GM19452 (cell line): ENCODE measurements around the gene HNRNPUL2.
A peak's percentile ranks its signal among the peaks of the same experiment; 100 is the strongest.
"Not testable (repeated sequence)": the region's sequence is repeated elsewhere in the genome, so short reads cannot be mapped to it uniquely, and the experiment has no call there.

Source experiments
- ATAC-seq: cut with Tn5 transposase; IDR thresholded peaks from one replicate; pipeline ENCODE4 v1.9.1; 2021; ENCODE audit not compliant: unreplicated experiment

The HNRNPUL2 gene

DNA sequence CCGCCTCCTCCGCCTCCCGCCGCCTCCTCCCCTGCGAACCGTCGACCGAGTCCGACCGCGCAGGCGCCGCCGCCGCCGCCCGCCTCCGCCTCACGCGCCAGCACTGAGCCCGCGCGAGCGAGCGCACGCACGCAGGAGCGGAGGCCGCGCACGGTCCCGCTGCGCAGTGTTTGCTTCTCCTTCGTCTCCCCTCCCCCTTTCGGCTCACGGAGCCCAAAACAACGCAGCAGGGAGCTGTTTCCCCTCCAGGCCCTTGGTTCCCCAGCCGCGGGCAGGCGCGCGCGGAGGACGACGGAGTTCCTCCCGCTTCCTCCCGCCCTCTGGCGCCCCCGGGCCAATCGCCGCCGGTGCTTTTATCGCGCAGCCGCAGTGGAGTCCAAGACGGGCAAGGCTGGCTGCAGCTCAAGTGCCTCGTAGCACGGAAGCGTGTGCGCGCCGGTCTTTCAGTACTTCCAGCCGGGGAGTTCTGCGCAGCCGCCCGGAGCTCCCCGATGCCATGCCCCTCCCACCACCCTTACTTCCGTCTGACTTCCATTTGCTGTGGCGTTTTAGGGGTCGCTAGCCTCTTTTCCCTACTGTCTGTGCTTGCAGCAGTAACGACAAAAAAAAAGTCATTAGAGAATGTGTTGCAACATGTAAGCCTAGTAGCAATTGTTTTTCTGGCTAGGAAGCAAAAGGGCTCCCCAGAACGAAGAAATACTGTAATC, at the start of gene HNRNPUL2:
TSS of gene HNRNPUL2 (minus strand) at position 293 of the 707 bp plus-strand sequence. CDS start 301 bp downstream, outside the sequence.
- peak; percentile 75 for ATAC-seq

DNA sequence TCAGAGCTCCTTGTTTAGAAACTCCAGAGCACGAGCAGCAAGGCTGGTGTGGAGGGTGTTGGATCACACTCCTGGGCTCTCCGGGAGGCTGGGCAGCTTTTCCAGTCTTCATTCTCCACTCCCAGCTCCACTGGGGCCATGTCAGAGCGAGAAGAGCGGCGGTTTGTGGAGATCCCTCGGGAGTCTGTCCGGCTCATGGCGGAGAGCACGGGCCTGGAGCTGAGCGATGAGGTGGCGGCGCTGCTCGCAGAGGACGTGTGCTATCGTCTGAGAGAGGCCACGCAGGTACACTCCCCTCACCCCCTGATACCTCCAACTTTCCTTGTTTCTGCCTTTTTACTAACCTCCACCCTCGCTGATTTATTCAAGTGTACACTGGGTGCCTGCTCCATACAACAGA, 48.4 kb upstream of the HNRNPUL2 start:
- no peak for ATAC-seq

DNA sequence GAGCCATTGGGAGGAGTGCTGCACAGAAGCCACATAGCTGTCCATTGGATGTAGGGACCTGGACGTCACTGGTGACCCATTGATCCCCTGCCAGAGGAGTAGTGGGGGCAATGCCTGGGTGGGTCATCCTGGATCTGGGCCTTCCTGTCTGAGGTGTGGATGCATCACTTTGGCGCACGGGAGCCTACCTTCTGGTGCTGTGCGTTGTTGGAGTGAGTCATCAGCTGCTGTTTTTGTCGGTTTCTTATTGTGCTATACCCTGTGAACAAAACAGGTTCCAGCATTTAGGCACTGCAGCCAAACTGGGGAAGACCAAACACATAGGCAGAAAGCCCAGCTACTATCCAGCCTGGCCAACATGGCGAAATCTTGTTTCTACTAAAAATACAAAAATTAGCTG, 47.1 kb upstream of the HNRNPUL2 start:
- ATAC-seq = no peak

DNA sequence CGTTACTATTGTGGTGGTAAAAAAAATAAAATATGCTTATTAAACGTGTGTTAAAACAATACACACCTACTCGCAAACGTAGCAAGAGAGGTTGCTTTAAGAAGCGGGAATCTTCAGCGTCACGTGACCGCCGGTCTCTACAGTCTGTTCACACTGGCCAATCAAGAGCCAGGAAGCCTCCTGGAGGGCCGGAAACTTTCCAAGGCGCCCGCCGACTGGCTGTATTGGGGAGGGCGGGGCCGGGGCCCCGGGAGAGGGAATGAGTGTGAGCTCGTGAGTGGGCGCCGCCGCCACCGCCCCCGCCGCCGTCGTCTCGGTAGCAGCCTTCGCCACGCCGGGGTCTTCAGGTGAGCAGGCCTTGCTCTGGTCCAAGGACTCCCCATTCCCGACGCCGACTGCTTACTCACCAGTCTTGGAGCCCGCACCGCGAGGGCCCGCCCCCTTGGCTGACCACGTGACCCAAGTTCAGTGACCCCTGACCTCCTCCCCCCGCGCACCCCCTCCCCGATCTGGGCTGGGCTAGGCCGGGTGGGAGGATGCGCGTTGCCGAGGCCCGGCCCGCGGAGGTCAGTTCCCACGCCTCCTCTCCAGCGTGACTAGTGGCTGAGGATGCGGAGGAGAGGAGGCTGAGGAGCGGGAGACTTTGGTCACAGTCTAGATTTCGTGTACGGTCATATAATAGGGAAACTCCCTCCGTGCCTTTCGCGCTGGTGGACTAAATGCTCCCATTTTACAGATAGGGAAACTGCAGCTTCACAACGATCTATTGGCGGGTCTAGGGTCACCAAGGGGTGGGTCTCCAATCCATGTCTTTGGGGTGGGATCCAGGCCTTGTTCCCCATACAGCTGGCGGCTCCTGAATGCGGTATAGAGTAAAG, 44.1 kb upstream of the HNRNPUL2 start, which contains the start of gene TAF6L:
TSS of gene TAF6L (plus strand) at position 253 of the 878 bp plus-strand sequence. CDS start 4,388 bp downstream, outside the sequence.
- peak; percentile 82 for ATAC-seq

DNA sequence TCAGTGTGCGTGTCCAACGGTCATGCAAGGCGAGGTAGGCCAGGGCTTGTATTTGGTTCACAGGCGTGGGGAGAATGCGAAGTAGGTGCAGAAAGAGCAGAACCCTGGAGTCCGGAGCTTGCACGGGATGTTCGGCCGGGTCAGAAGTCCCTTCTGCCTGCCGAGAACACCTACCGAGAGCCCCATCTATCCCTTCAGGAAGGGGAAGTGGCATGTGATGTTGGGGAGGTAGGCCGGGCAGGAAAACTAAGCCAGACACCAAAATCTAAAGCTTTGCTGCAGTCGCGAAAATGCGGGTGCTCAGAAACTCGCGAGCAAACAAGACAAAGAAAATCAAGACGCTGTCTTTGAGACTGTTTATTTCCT, 43.5 kb upstream of the HNRNPUL2 start:
- ATAC-seq = peak; percentile 12

DNA sequence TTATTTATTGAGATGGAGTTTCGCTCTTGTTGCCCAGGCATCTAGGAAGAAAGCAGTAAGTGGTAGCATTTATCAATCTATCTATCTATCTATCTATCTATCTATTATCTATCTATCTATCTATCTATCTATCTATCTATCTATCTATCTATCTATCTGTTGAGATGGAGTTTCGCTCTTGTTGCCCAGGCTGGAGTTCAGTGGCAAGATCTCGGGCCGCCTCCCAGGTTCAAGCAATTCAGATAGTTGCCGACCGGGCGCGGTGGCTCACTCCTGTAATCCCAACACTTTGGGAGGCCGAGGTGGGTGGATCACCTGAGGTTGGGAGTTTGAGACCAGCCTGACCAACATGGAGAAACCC, 33.6 kb upstream of the HNRNPUL2 start:
- ATAC-seq = not testable (repeated sequence)

DNA sequence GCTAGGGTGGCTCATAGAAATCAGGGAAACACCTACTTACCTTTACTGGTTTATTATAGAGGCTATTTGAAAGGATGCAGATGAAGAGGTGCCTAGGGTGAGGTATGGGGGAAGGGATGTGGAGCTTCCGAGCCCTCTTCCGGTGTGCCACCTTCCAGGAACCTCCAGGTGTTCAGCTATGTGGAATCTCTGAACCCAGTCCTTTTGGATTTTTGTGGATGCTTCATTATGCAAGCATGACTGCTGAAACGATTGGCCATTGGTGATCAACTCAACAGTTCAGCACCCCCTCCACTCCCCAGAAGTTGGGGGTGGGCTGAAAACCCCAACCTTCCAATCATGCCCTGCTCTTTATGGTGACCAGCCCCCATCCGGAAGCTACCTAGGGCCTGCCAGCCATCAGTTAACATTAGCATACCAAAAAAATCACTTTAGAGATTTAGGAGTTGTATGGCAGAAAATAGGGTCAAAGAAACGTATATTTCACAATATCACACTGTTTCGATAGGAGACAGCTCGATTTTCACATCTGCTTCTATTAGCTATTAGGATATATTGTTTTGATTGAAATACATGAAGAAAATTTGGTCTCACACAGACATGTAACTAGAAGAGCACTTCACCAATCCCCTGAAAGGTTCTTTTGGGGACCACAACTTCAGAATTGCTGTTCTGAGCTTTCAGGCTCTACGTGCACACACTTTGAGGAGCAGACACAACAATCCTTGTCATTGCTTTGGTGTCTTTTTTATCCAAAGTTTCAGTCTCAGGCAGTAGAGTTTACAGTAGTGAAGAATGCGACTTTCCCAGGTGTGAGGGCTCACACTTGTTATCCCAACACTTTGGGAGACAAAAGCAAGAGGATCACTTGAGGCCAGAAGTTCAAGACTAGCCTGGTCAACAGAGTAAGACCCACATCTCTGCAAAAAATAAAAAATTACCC, 30.9 kb upstream of the HNRNPUL2 start:
- no peak for ATAC-seq

DNA sequence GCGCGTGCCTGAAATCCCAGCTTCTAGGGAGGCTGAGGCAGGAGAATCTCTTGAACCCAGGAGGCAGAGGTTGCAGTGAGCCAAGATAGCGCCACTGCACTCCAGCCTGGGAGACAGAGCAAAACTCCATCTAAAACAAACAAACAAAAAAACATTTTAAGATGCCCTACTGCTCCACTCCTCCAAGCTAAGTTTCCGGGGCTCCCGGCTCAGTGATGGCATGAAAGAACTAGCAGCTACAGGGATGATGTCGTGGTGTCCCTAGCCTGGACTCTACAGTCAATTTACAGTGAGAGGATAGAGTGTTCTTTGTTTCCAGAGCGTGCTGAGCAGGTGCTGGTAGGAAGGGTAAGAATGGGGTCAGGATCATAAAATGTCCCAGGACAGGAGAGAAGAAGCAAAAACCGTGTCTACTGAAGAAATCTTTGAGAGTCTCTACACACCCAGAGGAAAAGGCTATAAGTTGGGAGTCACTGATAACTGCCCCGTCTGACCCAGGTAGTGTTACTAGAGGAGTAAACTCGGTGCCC, 27.9 kb upstream of the HNRNPUL2 start:
- ATAC-seq = no peak

DNA sequence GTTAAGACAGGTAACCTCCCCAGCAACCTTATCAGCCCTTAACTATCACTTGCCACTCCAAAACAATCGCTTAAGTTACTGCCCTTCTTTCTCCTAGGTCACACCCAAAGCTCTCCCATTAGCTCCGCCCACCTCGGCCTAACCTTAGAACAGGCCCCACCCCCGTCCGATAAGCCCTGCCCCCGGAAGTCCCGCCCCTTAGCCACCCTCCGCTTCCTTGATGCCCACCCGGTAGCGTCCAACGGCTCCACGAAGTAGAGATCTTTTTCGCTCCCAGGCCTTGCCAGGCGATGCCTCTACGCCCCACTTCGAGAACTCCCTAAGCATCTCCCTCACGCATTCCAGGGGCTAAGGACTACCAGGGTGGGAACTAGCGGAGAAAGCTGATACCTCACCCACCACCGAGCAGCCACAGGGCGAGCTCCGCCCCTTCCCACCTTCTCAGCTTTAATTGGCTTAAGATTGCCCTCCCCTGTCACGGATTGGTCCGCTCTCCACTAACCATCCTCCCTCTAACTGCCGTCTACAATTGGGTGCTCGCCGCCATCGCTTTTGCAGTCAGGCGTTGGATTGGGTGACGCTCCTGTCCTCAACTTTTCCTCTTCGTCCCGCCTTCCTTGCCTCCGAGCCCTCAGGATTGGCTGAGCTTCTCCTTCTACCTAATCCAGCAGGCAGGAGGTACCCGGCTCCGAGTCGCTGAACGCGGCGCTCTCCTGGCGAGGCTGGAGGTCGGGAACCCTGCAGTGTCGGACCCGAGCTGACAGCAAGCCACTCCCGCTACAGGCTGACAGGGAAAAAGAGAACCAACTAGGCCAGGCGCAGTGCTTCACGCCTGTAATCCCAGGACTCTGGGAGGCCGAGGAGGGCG, 26.7 kb upstream of the HNRNPUL2 start, which contains the start of gene ZBTB3:
TSS of gene ZBTB3 (minus strand) at position 425 of the 868 bp plus-strand sequence. CDS start 496 bp downstream, outside the sequence.
- ATAC-seq = peak; percentile 94

DNA sequence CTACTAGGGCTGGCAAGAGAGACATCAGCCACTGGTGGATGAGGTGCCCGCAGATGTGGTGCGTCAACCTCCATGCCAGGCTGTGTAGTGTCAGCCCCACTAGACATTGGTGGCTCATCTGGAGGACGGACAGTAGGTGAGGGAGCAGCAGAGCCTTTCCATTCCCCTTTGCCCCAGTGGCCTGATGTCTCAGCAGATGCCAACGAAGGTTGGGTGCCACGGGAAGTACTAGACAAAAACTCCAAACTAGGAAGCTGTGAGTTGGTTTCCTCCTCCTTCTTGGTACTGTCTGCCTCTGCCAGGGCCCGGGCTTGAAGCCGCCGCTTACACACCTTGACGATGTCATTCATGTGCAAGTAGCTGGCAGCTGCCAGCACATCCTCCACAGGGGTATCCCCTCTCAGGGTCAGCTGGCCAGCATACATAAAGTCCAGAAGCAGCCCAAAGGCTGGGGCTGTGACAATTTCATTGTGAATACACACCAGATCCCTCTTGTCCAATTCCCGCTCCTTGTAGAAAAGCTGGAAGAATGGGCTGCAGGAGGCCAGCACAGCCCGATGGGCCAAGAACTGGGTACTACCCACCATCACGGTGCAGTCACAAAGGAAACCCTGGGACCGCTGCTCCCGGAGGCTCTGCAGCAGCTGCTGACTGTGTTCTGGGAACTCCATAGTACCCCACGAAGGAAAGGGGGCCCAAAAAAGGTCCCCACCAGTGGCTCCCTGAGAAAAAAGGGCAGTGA, 25.9 kb upstream of the HNRNPUL2 start:
- ATAC-seq = peak; percentile 1

DNA sequence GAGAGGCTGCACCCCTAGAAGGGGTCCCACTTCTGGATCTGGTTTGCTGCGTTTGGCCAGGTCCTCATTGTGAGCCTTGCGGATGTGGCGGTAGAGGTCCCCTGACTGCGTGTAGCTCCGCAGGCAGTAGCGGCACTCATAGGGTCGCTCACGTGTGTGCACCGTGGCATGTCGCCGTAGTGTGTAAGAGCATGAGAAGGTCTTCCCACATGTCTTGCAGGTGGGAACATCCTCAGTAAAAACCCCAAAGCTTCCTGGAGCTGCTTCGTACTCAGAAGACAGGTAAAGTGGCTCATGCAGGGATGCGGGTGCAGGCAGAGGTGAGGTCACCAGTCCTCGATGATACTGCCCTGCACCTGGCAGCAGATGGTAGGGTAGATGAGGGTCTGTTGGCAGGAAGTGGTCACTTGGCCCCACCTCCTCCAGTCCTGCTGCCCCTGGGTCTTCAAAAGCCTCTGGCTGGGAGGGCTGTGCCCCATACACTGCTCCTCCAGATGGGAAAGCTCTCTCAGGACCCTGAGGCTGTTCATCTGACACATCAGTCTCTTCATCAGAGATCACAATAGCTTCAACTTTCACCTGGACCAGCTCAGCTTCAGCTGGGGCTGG, 25.0 kb upstream of the HNRNPUL2 start:
- ATAC-seq = no peak

DNA sequence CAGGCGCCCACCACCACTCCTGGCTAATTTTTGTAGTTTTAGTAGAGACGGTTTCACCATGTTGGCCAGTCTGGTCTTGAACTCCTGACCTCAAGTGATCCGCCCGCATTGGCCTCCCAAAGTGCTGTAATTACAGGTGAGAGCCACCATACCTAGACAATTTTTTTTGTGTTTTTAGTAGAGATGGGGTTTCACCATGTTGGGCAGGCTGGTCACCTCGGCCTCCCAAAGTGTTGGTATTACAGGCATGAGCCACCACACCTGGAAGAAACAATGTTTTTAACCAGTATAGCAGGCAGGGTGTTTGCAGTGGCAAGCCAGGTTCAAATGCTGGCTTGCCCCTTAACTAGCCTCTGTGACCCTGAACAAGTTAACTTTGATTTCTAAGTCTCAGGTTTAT, 22.7 kb upstream of the HNRNPUL2 start:
- not testable (repeated sequence) for ATAC-seq

DNA sequence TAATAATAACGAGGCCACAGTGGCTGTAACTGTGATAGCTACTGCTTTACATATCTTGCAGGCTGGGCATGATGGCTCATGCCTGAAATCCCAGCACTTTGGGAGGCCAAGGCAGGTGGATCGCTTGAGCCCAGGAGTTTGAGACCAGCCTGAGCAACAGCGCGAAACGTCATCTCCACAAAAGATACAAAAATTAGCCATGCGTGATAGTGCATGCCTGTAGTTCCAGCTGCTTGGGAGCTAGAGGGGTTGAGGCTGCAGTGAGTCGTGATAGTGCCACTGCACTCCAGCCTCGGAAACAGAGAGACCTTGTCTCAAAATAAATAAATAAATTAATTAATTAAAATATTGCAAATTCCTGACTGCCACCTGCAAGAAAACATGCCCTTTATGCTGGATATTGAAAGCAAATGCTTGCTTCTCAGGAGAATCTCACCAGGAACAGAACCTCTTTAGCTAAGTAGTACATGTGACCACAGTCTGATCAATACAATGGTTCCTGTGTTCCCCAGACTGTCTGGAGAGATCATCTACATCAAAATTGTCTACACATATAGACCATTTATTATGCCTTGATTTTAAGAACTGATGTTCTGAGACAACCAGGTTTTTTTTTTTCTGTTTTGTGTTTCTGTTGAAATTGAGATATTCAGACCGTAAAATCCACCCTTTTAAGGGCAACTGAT, 20.4 kb upstream of the HNRNPUL2 start:
- no peak for ATAC-seq

DNA sequence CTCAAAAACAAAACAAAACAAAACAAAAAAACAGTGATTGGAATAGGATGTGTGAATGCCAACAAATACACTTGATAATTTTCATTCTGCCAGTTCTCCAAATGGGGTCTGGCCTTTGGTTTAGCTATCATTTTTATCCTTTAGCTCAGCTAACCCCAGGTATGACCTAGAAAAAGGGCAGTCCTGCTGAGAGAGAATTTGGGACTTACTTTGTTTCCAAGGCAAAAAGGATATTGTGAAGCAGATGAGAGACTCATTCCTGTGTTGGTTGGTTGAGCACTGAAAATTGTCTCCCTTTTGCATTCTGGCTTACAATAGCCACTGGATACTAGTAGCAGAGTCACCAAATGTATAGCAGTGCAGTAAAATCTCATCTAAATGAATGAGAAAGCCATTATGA, 9.9 kb upstream of the HNRNPUL2 start:
- no peak for ATAC-seq

DNA sequence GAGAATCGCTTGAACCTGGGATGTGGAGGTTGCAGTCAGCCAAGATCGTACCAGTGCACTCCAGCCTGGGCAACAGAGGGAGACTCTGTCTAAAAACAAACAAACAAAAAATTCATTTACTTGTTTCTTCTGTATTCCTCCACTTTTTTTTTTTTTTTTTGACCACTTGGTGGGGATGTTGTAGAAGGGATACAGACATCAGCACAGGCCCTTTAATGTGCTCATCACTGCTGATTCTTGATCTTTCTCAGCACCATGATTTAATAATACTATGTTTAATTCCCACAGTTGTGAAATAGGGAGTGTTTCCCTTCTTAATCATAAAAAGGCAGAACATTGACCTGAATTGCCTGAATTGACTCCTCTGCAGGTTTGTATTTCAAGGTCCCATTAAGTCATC, 5.6 kb upstream of the HNRNPUL2 start:
- no peak for ATAC-seq

DNA sequence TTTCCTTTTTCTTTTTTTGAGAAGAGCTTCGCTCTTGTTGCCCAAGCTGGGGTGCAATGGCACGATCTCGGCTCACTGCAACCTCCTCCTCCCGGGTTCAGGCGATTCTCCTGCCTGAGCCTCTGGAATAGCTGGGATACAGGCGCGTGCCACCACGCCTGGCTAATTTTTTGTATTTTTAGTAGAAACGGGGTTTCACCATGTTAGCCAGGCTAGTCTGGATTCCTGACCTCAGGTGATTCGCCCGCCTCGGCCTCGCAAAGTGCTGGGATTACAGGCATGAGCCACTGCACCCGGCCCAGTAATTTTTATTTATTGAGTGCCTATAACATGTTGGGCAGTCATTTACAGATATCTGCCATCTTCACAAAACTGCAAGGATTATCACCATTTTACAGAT, 2.8 kb upstream of the HNRNPUL2 start:
- ATAC-seq = not testable (repeated sequence)

DNA sequence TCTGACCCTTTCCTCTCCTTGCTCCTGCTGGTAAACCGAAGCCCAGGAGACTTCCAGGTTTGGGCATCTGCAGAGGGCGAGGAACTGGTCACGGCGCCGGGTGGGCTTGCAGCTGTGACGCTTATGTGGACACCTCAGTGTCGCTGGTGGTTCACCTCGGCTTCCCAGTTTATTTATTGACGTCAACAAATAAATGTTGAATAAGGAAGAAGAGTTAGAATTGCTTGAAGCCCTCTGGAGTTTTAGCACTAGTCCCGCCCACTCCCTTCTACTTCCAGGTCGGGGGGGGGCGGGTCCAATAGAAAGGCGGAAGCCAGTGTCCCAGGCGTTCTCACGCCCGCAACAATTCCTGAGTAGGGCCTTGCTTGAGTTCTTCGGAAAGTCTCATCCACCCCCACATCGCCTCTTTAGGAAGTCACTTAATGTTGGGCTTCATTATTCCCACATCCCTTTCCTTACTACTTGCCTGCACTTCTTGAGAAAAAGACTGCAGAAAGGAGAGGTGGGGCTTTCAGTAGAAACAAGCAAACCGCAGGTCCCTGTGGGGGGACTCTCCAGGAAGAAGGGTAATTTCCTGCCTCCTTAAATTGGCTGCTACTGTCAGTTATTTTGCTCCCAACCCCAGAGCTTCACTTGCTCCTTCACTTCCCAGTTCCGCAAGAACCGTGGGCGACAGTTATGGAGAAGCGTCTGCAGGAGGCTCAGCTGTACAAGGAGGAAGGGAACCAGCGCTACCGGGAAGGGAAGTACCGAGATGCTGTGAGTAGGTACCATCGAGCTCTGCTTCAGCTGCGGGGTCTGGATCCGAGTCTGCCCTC, 1.1 kb upstream of the HNRNPUL2 start, which contains the start of gene TTC9C:
TSS of gene TTC9C (plus strand) at position 316 of the 818 bp plus-strand sequence. CDS start at position 679, 363 bp downstream.
- ATAC-seq = peak; percentile 16
